NT2/D1 (cell line): ENCODE data around the gene PRSS38.

Experiments used
- DNase-seq: peaks from one replicate; pipeline ENCODE4 v3.0.0-alpha.2; 2011; ENCODE audit warnings: low read depth, low spot score
- H3K27me3 ChIP-seq: 2 replicates; pipeline ENCODE4 v1.6.0; 2011; ENCODE audit warnings: mild to moderate bottlenecking; ENCODE audit not compliant: insufficient read length, insufficient read depth
- H3K36me3 ChIP-seq: 2 replicates; pipeline ENCODE4 v1.6.1; 2011; ENCODE audit warnings: mild to moderate bottlenecking, low read length, mixed read lengths; ENCODE audit not compliant: insufficient read depth, insufficient read length
- H3K4me1 ChIP-seq: 2 replicates; pipeline ENCODE4 v1.5.1; 2011; ENCODE audit not compliant: insufficient read depth, insufficient read length
- H3K4me3 ChIP-seq: 2 replicates; pipeline ENCODE4 v1.5.1; 2011; ENCODE audit warnings: low read depth; ENCODE audit not compliant: insufficient read length
- H3K9ac ChIP-seq: 2 replicates; pipeline ENCODE4 v1.6.0; 2011; ENCODE audit warnings: low read depth; ENCODE audit not compliant: insufficient read length
- H3K9me3 ChIP-seq: 2 replicates; pipeline ENCODE4 v1.5.1; 2011; ENCODE audit warnings: mild to moderate bottlenecking, low read length; ENCODE audit not compliant: insufficient read depth
- SUZ12 ChIP-seq: IDR thresholded peaks from 2 replicates; pipeline ENCODE4 v1.6.1; 2011; ENCODE audit not compliant: insufficient read length, insufficient read depth; ENCODE audit errors: extremely low read depth
- YY1 ChIP-seq: IDR thresholded peaks from 2 replicates; pipeline ENCODE4 v1.6.1; 2011; ENCODE audit not compliant: insufficient read length, insufficient read depth
- ZNF274 ChIP-seq: IDR thresholded peaks from 2 replicates; pipeline ENCODE4 v1.6.1; 2011; ENCODE audit warnings: mild to moderate bottlenecking, low read depth, low read length

Gene PRSS38

GRCh38 chr1:227774821-227775661 is 40.4 kb upstream of the PRSS38 start:
- Histone ChIP-seq H3K9me3 (no peaks in the 10 kb centered on the region), H3K4me3 (no peak overlapping the region), H3K27me3 (no peaks in the 10 kb centered on the region), H3K4me1 (peaks cover 10% of the 10 kb centered on the region), H3K36me3 (peaks cover 74% of the 10 kb centered on the region), H3K9ac (no peak overlapping the region)
- TF ChIP-seq ZNF274 (no peak), SUZ12 (no peak), YY1 (no peak)
- DNase-seq = no peak

GRCh38 chr1:227775841-227776240 is 39.6 kb upstream of the PRSS38 start:
- Histone ChIP-seq H3K9me3 (no peaks in the 10 kb centered on the region), H3K4me1 (peaks cover 10% of the 10 kb centered on the region), H3K9ac (no peak overlapping the region), H3K36me3 (peaks cover 74% of the 10 kb centered on the region), H3K27me3 (no peaks in the 10 kb centered on the region), H3K4me3 (no peak overlapping the region)
- no peak for DNase-seq
- TF ChIP-seq SUZ12 (no peak), ZNF274 (no peak), YY1 (no peak)

- Histone ChIP-seq H3K9ac (no peak overlapping the region), H3K4me3 (no peak overlapping the region), H3K36me3 (peaks cover 74% of the 10 kb centered on the region), H3K4me1 (peaks cover 10% of the 10 kb centered on the region), H3K27me3 (no peaks in the 10 kb centered on the region), H3K9me3 (no peaks in the 10 kb centered on the region)
- TF ChIP-seq SUZ12 (no peak), YY1 (no peak), ZNF274 (no peak)
- DNase-seq = no peak
Observed at GRCh38 chr1:227776331-227776771, 39.1 kb upstream of the PRSS38 start.

- DNase-seq = no peak
- Histone ChIP-seq H3K36me3 (peaks cover 73% of the 10 kb centered on the region), H3K27me3 (no peaks in the 10 kb centered on the region)
Observed at GRCh38 chr1:227777156-227777555, 38.3 kb upstream of the PRSS38 start.

GRCh38 chr1:227777646-227778045 is 37.8 kb upstream of the PRSS38 start:
- no peak overlapping the region for H3K9ac ChIP-seq
- peaks cover 10% of the 10 kb centered on the region for H3K4me1 ChIP-seq
- peaks cover 73% of the 10 kb centered on the region for H3K36me3 ChIP-seq
- TF ChIP-seq SUZ12 (no peak), YY1 (no peak), ZNF274 (no peak)
- no peak overlapping the region for H3K4me3 ChIP-seq
- no peaks in the 10 kb centered on the region for H3K27me3 ChIP-seq
- no peak for DNase-seq
- H3K9me3 ChIP-seq = no peaks in the 10 kb centered on the region

More at GRCh38 chr1:227777156-227777555, 38.3 kb upstream of the PRSS38 start:
- Histone ChIP-seq H3K9ac (no peak overlapping the region), H3K4me3 (no peak overlapping the region), H3K4me1 (peaks cover 10% of the 10 kb centered on the region), H3K9me3 (no peaks in the 10 kb centered on the region)
- TF ChIP-seq SUZ12 (no peak), ZNF274 (no peak), YY1 (no peak)

GRCh38 chr1:227778401-227778947 is 37.0 kb upstream of the PRSS38 start:
- TF ChIP-seq SUZ12 = no peak
- no peak for TF ChIP-seq ZNF274
- no peak for TF ChIP-seq YY1
- Histone ChIP-seq H3K9ac (no peak overlapping the region), H3K27me3 (no peaks in the 10 kb centered on the region), H3K4me1 (peaks cover 10% of the 10 kb centered on the region), H3K4me3 (no peak overlapping the region), H3K9me3 (no peaks in the 10 kb centered on the region), H3K36me3 (peaks cover 71% of the 10 kb centered on the region)
- DNase-seq = no peak

- Histone ChIP-seq H3K4me1 (peaks cover 10% of the 10 kb centered on the region), H3K9ac (no peak overlapping the region), H3K36me3 (peaks cover 66% of the 10 kb centered on the region)
Observed at GRCh38 chr1:227779021-227779441, 36.4 kb upstream of the PRSS38 start.

More at GRCh38 chr1:227779021-227779441, 36.4 kb upstream of the PRSS38 start:
- TF ChIP-seq YY1 (no peak), ZNF274 (no peak), SUZ12 (no peak)
- H3K27me3 ChIP-seq = no peaks in the 10 kb centered on the region
- H3K9me3 ChIP-seq = no peaks in the 10 kb centered on the region
- no peak overlapping the region for H3K4me3 ChIP-seq
- no peak for DNase-seq
